Type B pancreatic cell (in vitro differentiated cells): ENCODE results near the gene OR13J1. TPM values are rescaled to one million over a fixed set of nuclear protein-coding genes. Genes with fewer than 3 reads are reported as not detected.

Experiments
- DNase-seq: peaks from one replicate; pipeline ENCODE4 v3.0.0; 2021; ENCODE audit warnings: mixed read lengths; ENCODE audit not compliant: unreplicated experiment; ENCODE audit errors: extremely low spot score
- H3K27ac Mint-ChIP-seq: 2 replicates; pipeline ENCODE4 v1.8.0; 2021; ENCODE audit warnings: mild to moderate bottlenecking, mixed read lengths
- H3K27me3 Mint-ChIP-seq: 2 replicates; pipeline ENCODE4 v1.8.0; 2021; ENCODE audit warnings: mixed read lengths
- H3K36me3 Mint-ChIP-seq: 2 replicates; pipeline ENCODE4 v1.8.0; 2021; ENCODE audit warnings: mixed read lengths
- H3K4me1 Mint-ChIP-seq: one replicate; pipeline ENCODE4 v1.8.0; 2021; ENCODE audit warnings: mixed read lengths; ENCODE audit not compliant: unreplicated experiment
- H3K4me3 Mint-ChIP-seq: 2 replicates; pipeline ENCODE4 v1.8.0; 2021; ENCODE audit warnings: mild to moderate bottlenecking, mixed read lengths
- H3K9me3 Mint-ChIP-seq: 2 replicates; pipeline ENCODE4 v1.8.0; 2021; ENCODE audit warnings: mixed read lengths
- long read RNA-seq: library from polyadenylated mRNA; unstranded; transcript quantifications from one replicate; pipeline ENCODE4 v2.0.0, GENCODE V29; 2020
- total RNA-seq: library from RNA; stranded (reverse); gene quantifications from 2 replicates; pipeline ENCODE4 v1.2.1, GENCODE V29; 2021; ENCODE audit warnings: low replicate concordance
- TF ChIP-seq, protein P1 (sequence below): fragments of 200-600 bp; sonication (generic); conservative IDR thresholded peaks from 2 replicates; pipeline ENCODE4 v1.5.0; 2021; ENCODE audit warnings: antibody characterized with exemption, mild to moderate bottlenecking

OR13J1 gene, protein sequence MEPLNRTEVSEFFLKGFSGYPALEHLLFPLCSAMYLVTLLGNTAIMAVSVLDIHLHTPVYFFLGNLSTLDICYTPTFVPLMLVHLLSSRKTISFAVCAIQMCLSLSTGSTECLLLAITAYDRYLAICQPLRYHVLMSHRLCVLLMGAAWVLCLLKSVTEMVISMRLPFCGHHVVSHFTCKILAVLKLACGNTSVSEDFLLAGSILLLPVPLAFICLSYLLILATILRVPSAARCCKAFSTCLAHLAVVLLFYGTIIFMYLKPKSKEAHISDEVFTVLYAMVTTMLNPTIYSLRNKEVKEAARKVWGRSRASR
- not detected in 2 replicates for total RNA-seq
- long read RNA-seq, result 0 reads

DNA sequence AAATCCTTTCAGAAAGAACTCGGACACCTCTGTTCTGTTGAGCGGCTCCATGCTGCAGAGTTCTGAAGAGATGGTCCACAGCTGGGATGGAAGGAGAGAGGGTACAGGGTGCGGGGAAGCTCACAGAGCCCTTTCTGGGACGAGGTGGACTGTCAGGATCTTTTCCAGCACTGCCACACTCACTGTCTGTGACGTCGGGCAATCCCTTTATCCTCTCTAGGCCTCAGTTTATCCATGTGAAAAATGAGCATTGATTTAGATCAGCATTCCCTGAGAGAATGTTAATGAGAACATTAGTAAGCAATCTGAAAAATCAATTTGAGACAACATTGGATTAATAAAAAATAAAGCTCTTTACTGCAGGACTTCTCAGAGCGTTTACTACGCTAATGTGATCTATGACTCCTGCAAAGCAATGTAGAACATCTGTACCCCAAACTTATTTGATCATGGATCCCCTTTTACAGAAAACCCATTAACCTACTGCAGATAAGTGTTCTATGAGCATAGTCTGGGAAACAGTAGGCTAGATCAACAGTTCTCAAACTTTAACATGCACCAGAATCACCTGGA is at the start of gene OR13J1:
TSS of gene OR13J1 (minus strand) at position 51 of the 573 bp plus-strand sequence. CDS start at position 51, 0 bp downstream.
- H3K4me3 Mint-ChIP-seq, result no peak within 1 kb of the TSS
- no peaks in the 10 kb centered on the region for H3K4me1 Mint-ChIP-seq
- TF ChIP-seq, protein P1, sequence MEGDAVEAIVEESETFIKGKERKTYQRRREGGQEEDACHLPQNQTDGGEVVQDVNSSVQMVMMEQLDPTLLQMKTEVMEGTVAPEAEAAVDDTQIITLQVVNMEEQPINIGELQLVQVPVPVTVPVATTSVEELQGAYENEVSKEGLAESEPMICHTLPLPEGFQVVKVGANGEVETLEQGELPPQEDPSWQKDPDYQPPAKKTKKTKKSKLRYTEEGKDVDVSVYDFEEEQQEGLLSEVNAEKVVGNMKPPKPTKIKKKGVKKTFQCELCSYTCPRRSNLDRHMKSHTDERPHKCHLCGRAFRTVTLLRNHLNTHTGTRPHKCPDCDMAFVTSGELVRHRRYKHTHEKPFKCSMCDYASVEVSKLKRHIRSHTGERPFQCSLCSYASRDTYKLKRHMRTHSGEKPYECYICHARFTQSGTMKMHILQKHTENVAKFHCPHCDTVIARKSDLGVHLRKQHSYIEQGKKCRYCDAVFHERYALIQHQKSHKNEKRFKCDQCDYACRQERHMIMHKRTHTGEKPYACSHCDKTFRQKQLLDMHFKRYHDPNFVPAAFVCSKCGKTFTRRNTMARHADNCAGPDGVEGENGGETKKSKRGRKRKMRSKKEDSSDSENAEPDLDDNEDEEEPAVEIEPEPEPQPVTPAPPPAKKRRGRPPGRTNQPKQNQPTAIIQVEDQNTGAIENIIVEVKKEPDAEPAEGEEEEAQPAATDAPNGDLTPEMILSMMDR, result no peak
- H3K36me3 Mint-ChIP-seq, result no peaks in the 10 kb centered on the region
- H3K27ac Mint-ChIP-seq, result no peak within 1 kb of the TSS
- no peak for DNase-seq
- no peaks in the 10 kb centered on the region for H3K9me3 Mint-ChIP-seq
- peaks cover 1% of the 10 kb centered on the region for H3K27me3 Mint-ChIP-seq

DNA sequence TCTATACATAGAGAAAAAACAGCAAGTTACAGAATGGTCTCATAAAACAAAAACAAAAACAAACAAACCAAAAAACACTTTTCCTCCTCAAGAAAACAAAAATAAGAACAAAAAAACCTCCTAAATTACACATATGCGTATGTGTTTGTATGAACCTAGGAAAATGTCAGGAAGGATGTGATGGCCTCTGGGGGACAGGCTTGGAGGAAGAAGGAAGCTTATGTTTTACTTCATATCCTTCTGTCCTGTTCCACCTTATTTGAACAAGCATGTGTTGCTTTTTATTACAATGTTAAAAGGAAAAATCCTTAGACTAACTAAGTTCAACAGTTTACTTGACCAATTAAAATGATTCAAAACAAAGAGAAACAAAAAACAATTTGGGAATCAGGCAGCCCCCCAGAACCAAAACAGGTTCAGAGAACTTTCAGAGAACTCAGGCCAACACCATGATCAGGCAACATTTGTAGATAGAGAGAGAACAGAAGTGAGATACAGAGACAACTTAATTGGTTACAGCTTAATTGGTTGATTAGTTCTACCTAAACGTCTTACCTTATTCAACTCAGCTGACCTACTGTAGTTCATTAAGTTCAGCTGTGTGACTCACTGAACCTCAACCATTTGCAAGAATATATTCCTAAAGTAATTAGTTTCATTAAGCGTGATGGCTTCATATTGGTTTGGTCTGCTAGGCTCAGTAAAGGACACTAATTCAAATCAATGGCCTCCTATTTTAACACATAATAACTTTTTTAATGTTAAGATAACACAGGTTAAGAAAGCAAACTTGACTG is 49.2 kb upstream of the OR13J1 start:
- Mint-ChIP-seq H3K27ac (no peak overlapping the region), H3K9me3 (no peaks in the 10 kb centered on the region)
- TF ChIP-seq, protein P1, result no peak

DNA sequence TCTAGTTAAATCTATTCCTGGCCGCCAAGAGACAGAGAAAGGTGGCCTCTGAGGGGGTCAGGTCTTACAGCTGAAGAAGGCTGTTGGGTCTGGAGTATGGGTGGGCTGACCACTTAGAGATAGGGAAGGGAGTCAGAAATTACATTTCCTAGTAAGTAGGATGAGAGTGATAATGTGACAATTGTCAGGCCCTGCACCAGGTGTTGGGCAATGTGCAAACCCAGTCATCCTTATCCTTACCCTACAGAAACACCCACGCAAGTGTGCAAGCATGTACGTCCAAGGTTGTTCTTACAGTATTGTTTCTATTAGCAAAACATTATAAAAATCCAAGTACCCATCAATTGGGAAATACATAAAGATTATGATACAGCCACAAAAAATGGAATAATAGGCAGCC is 48.6 kb upstream of the OR13J1 start:
- Mint-ChIP-seq H3K4me1 (no peaks in the 10 kb centered on the region), H3K9me3 (no peaks in the 10 kb centered on the region), H3K4me3 (no peak overlapping the region), H3K36me3 (no peaks in the 10 kb centered on the region), H3K27ac (no peak overlapping the region), H3K27me3 (no peaks in the 10 kb centered on the region)
- TF ChIP-seq, protein P1, result no peak
- no peak for DNase-seq

More for the DNA sequence above, 49.2 kb upstream of the OR13J1 start:
- DNase-seq, result no peak
- Mint-ChIP-seq H3K27me3 (no peaks in the 10 kb centered on the region), H3K36me3 (no peaks in the 10 kb centered on the region), H3K4me3 (no peak overlapping the region), H3K4me1 (peaks cover 3% of the 10 kb centered on the region)

DNA sequence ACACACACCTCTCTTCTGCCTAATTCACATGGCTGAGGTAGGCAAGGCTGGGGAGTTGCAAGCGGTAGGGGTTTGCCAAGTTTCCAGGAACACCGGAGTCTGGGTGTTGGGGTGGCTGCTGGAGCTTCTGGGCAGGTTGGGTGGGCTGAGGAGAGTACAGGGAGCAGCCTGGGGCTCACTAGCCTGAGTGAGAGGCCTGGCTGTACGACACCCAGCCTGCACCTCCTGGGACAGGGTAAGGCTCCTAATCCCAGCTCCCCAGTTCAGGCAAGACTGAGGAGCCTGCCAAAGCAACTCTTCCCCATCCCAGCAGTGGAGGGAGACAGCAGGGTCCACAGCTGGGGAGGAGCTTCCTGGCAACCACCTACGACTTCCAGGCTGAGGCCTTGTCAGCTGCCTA is 47.1 kb upstream of the OR13J1 start:
- Mint-ChIP-seq H3K9me3 (no peaks in the 10 kb centered on the region), H3K27ac (no peak overlapping the region), H3K4me3 (no peak overlapping the region), H3K4me1 (no peaks in the 10 kb centered on the region), H3K27me3 (no peaks in the 10 kb centered on the region), H3K36me3 (no peaks in the 10 kb centered on the region)
- TF ChIP-seq, protein P1, result no peak
- DNase-seq, result no peak

DNA sequence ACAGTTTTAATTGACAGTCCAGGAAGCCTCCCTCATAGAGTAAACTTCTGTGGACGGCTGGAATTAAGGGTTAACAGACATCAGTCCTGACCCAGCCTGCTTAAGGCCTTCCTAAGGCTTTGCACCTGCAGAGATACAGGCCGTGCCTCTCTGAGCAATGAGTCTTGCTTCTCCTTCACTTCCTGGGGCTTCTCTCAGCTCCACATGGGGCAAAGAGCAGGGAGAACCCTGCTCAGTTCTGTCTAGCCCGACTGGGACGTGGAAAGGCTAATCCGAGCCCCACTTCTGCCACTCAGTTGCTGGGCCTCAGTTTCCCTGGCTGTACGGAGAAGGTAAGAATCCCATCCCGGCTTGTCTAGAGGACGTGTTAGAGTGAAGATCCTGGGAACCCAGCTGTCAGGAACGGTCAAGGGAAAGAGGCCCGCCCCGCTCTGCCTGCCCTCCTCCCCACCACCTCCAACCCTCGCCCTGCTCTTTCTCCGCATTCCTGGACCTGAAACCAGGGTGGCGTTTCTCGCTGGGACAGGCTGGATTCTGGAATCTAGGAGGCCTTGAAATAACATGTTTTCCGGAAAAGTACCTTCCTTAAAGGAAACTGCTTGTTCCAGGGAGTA is 45.6 kb upstream of the OR13J1 start:
- Mint-ChIP-seq H3K36me3 (no peaks in the 10 kb centered on the region), H3K9me3 (no peaks in the 10 kb centered on the region), H3K27ac (no peak overlapping the region), H3K27me3 (no peaks in the 10 kb centered on the region), H3K4me1 (peaks cover 4% of the 10 kb centered on the region), H3K4me3 (no peak overlapping the region)
- TF ChIP-seq, protein P1, result no peak
- DNase-seq, result no peak
